ENCODE measurements around the gene NPHS1. TPM values are rescaled to one million over a fixed set of nuclear protein-coding genes. Genes with fewer than 3 reads are reported as not detected.

The NPHS1 gene
- total RNA-seq, 3 donors from 2014 or later (not counting 1 experiment from before 2014, with no cell fraction given) = 0.93 TPM; not detected in 2

- H3K27ac Mint-ChIP-seq = no peak overlapping the region
- peaks cover 50 to 53% of the 10 kb centered on the region in 2 donors for H3K27me3 Mint-ChIP-seq (ENCODE audit: low read depth in 2 of 2)
- Histone ChIP-seq H3K27ac (ENCODE audit: low read length) (no peak overlapping the region), H3K4me1 (ENCODE audit: control insufficient read depth, insufficient read depth, low read length) (peaks cover 20% of the 10 kb centered on the region), H3K36me3 (ENCODE audit: control insufficient read depth, insufficient read depth, low read length) (no peaks in the 10 kb centered on the region), H3K27me3 (ENCODE audit: control insufficient read depth, insufficient read depth, low read length) (peaks cover 29% of the 10 kb centered on the region), H3K9me3 (ENCODE audit: control insufficient read depth, insufficient read depth, low read length) (no peaks in the 10 kb centered on the region), H3K4me3 (ENCODE audit: low read length) (no peak overlapping the region)
- DNase-seq (no peak), ATAC-seq (no peak)
- intact Hi-C loops (cut with micrococcal nuclease) = no loop called here
- H3K9me3 Mint-ChIP-seq = no peaks in the 10 kb centered on the region
- WGBS (ENCODE audit: insufficient coverage) = 16% methylated on average over 55 of the region's 55 CpGs
- H3K4me1 Mint-ChIP-seq = peaks cover 0 to 15% of the 10 kb centered on the region in 2 donors
- no peak overlapping the region for H3K4me3 Mint-ChIP-seq
- H3K36me3 Mint-ChIP-seq = no peaks in the 10 kb centered on the region
- no peak for TF ChIP-seq CTCF (IDR thresholded peaks at IDR 0.05)
These were observed 8.7 kb upstream of the NPHS1 start for GRCh38 chr19:35860818-35861639.

- Histone ChIP-seq H3K27me3 (ENCODE audit: control insufficient read depth, insufficient read depth, low read length) (peaks cover 35% of the 10 kb centered on the region), H3K4me1 (ENCODE audit: control insufficient read depth, insufficient read depth, low read length) (peaks cover 20% of the 10 kb centered on the region), H3K36me3 (ENCODE audit: control insufficient read depth, insufficient read depth, low read length) (no peaks in the 10 kb centered on the region), H3K4me3 (ENCODE audit: low read length) (no peak overlapping the region), H3K9me3 (ENCODE audit: control insufficient read depth, insufficient read depth, low read length) (no peaks in the 10 kb centered on the region), H3K27ac (ENCODE audit: low read length) (no peak overlapping the region)
- Mint-ChIP-seq H3K9me3 (no peaks in the 10 kb centered on the region), H3K4me3 (no peak overlapping the region), H3K27ac (no peak overlapping the region), H3K4me1 (peaks cover 0 to 15% of the 10 kb centered on the region in 2 donors), H3K36me3 (no peaks in the 10 kb centered on the region), H3K27me3 (ENCODE audit: low read depth in 2 of 2) (peaks cover 44 to 52% of the 10 kb centered on the region in 2 donors)
- TF ChIP-seq CTCF (IDR thresholded peaks at IDR 0.05) = no peak
- 16% methylated on average over 24 of the region's 24 CpGs for WGBS (ENCODE audit: insufficient coverage)
- DNase-seq = no peak
- intact Hi-C loops (cut with micrococcal nuclease) = no loop called here
- ATAC-seq = no peak
These were observed 8.1 kb upstream of the NPHS1 start for GRCh38 chr19:35860436-35860817.

- no peak overlapping the region for H3K4me3 Mint-ChIP-seq
- no peaks in the 10 kb centered on the region for H3K9me3 Mint-ChIP-seq
- no peaks in the 10 kb centered on the region for H3K36me3 ChIP-seq (ENCODE audit: control insufficient read depth, insufficient read depth, low read length)
- peaks cover 52 to 55% of the 10 kb centered on the region in 2 donors for H3K27me3 Mint-ChIP-seq (ENCODE audit: low read depth in 2 of 2)
- no peaks in the 10 kb centered on the region for H3K36me3 Mint-ChIP-seq
- TF ChIP-seq CTCF (IDR thresholded peaks at IDR 0.05) = no peak
- H3K27me3 ChIP-seq (ENCODE audit: control insufficient read depth, insufficient read depth, low read length) = peaks cover 38% of the 10 kb centered on the region
- WGBS (ENCODE audit: insufficient coverage) = 82% methylated on average over 4 of the region's 4 CpGs
- H3K4me1 ChIP-seq (ENCODE audit: control insufficient read depth, insufficient read depth, low read length) = peaks cover 20% of the 10 kb centered on the region
- no peak overlapping the region for H3K4me3 ChIP-seq (ENCODE audit: low read length)
- intact Hi-C loops (cut with micrococcal nuclease) = no loop called here
- H3K4me1 Mint-ChIP-seq = peaks cover 0 to 15% of the 10 kb centered on the region in 2 donors
- H3K9me3 ChIP-seq (ENCODE audit: control insufficient read depth, insufficient read depth, low read length) = no peaks in the 10 kb centered on the region
- H3K27ac Mint-ChIP-seq = no peak overlapping the region
- no peak overlapping the region for H3K27ac ChIP-seq (ENCODE audit: low read length)
- no peak for ATAC-seq
- no peak for DNase-seq
These were observed 7.1 kb upstream of the NPHS1 start for GRCh38 chr19:35859414-35859813.
